Osteoblast (primary cell): ENCODE results near the gene ANKRD13B. TPM values are rescaled to one million over a fixed set of nuclear protein-coding genes. Genes with fewer than 3 reads are reported as not detected.

Experiments
- DNase-seq: peaks from one replicate; pipeline ENCODE4 v3.0.0; 2011; ENCODE audit warnings: low spot score, mixed read lengths; ENCODE audit not compliant: insufficient read length; ENCODE audit errors: missing footprints
- H2AFZ ChIP-seq: 2 replicates; pipeline ENCODE4 v1.6.0; 2011; ENCODE audit warnings: mild to moderate bottlenecking, low read length
- H3K27ac ChIP-seq: 2 replicates; pipeline ENCODE4 v1.5.1; 2011; ENCODE audit warnings: mild to moderate bottlenecking, low read depth, low read length, moderate library complexity
- H3K27me3 ChIP-seq: 2 replicates; pipeline ENCODE4 v1.6.0; 2012; ENCODE audit warnings: mild to moderate bottlenecking, control low read depth, inconsistent platforms, low read length, moderate library complexity; ENCODE audit not compliant: insufficient read depth
- H3K36me3 ChIP-seq: 2 replicates; pipeline ENCODE4 v1.5.1; 2011; ENCODE audit warnings: mild to moderate bottlenecking, low read length, control low read depth, moderate library complexity; ENCODE audit not compliant: insufficient read depth
- H3K4me1 ChIP-seq: 2 replicates; pipeline ENCODE4 v1.5.1; 2011; ENCODE audit warnings: mild to moderate bottlenecking, low read length, control low read depth, moderate library complexity; ENCODE audit not compliant: insufficient read depth
- H3K4me2 ChIP-seq: 2 replicates; pipeline ENCODE4 v1.6.0; 2011; ENCODE audit warnings: mild to moderate bottlenecking, low read length; ENCODE audit not compliant: insufficient read depth
- H3K4me3 ChIP-seq: fragments of 200-600 bp; sonication (generic); 3 replicates; pipeline ENCODE4 v1.5.1; 2012; ENCODE audit warnings: mild to moderate bottlenecking, low read length, inconsistent platforms; ENCODE audit not compliant: insufficient read depth
- H3K79me2 ChIP-seq: 2 replicates; pipeline ENCODE4 v1.6.0; 2012; ENCODE audit warnings: mild to moderate bottlenecking, low read length, control low read depth, inconsistent platforms; ENCODE audit not compliant: insufficient read depth
- H3K9me3 ChIP-seq: 2 replicates; pipeline ENCODE4 v1.5.1; 2011; ENCODE audit warnings: low read depth, low read length, control low read depth
- H4K20me1 ChIP-seq: 2 replicates; pipeline ENCODE4 v1.6.0; 2012; ENCODE audit warnings: mild to moderate bottlenecking, low read length, control low read depth; ENCODE audit not compliant: insufficient read depth
- CTCF ChIP-seq: IDR thresholded peaks from 2 replicates; pipeline ENCODE4 v1.5.1; 2011; ENCODE audit warnings: mild to moderate bottlenecking, low read depth, low read length, moderate library complexity; ENCODE audit errors: extremely low read depth
- total RNA-seq: library from RNA; depleted of rRNA; stranded (reverse); fragments of >200 nt; gene quantifications from 2 replicates; pipeline ENCODE4 v1.2.3, GENCODE V29; 2012

ANKRD13B gene
- total RNA-seq, 1 donor: 18.5 TPM

- peak; percentile 60 for DNase-seq
- Histone ChIP-seq H4K20me1 (no peaks in the 10 kb centered on the region), H2AFZ (no peak overlapping the region), H3K4me2 (no peak overlapping the region), H3K4me3 (no peak overlapping the region), H3K9me3 (no peaks in the 10 kb centered on the region), H3K36me3 (no peaks in the 10 kb centered on the region), H3K4me1 (peaks cover 6% of the 10 kb centered on the region), H3K27ac (no peak overlapping the region), H3K27me3 (no peaks in the 10 kb centered on the region), H3K79me2 (no peaks in the 10 kb centered on the region)
- no peak for TF ChIP-seq CTCF
Observed at GRCh38 chr17:29610395-29610794, 17.5 kb downstream of the ANKRD13B start.

DNA sequence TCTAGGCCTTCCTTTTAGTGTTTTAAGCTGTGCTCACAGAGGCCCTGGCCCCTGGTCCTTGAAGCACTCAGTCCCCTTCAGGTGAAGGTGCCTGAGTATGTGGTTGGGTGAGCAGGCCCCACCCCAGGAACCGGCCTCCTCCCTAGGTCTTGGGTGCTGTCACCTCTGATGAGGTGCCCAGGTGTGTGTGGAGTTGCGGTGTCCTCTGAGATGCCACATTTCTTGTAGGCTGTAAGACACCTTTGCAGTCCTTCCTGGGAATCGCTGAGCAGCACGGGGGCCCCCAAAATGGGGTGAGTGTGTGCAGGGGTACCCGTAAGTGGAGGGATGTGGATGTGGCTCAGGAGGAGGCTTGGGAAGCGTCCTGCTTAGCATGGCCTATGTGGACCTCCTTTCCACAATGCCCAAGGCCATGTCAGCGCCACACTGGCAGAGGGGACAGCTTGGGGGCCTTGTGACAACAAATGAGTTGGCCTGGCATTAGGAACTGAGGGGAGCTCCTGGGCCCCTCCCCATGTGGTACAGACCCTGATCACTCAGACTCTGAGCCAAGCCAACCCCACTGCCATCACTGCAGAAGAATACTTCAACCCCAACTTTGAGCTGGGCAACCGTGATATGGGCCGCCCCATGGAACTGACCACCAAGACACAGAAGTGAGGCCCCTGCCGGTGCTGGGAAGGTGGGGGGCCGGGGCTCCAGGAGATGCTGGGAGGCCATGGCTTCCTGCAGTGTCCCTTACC lies 18.6 kb downstream of the ANKRD13B start:
- Histone ChIP-seq H2AFZ (no peak overlapping the region), H4K20me1 (no peaks in the 10 kb centered on the region), H3K36me3 (no peaks in the 10 kb centered on the region), H3K9me3 (no peaks in the 10 kb centered on the region), H3K4me3 (no peak overlapping the region), H3K79me2 (no peaks in the 10 kb centered on the region), H3K27me3 (no peaks in the 10 kb centered on the region), H3K4me2 (no peak overlapping the region), H3K4me1 (peaks cover 6% of the 10 kb centered on the region), H3K27ac (no peak overlapping the region)
- no peak for TF ChIP-seq CTCF
- peak; percentile 74 for DNase-seq

DNA sequence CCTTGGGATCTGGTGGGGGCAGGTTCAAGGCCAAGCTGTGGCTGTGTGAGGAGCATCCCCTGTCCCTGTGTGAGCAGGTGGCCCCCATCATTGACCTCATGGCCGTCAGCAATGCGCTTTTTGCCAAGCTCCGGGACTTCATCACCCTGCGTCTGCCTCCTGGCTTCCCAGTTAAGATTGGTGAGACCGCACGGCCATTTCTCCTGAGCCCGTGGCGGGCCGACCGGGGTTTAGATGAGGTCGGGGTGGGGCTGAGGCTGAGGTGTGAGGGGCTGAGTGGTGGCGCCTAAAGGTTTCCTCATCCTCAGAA lies 19.1 kb downstream of the ANKRD13B start:
- Histone ChIP-seq H3K4me2 (no peak overlapping the region), H3K4me1 (peaks cover 6% of the 10 kb centered on the region), H3K36me3 (no peaks in the 10 kb centered on the region), H3K27me3 (no peaks in the 10 kb centered on the region), H2AFZ (no peak overlapping the region), H3K79me2 (no peaks in the 10 kb centered on the region), H3K27ac (no peak overlapping the region), H3K9me3 (no peaks in the 10 kb centered on the region), H4K20me1 (no peaks in the 10 kb centered on the region), H3K4me3 (no peak overlapping the region)
- no peak for TF ChIP-seq CTCF
- peak; percentile 59 for DNase-seq

- Histone ChIP-seq H3K4me3 (peak overlapping the region; percentile 54), H4K20me1 (no peaks in the 10 kb centered on the region), H3K27me3 (no peaks in the 10 kb centered on the region), H3K36me3 (no peaks in the 10 kb centered on the region), H3K4me1 (peaks cover 6% of the 10 kb centered on the region), H3K4me2 (peak overlapping the region; percentile 79), H3K79me2 (no peaks in the 10 kb centered on the region), H3K9me3 (no peaks in the 10 kb centered on the region), H3K27ac (no peak overlapping the region), H2AFZ (no peak overlapping the region)
- no peak for TF ChIP-seq CTCF
- peak; percentile 58 for DNase-seq
Observed at GRCh38 chr17:29612404-29613280, 19.7 kb downstream of the ANKRD13B start.
